Glomerular visceral epithelial cell (primary cell): ENCODE results near the gene CTSD.

ENCODE experiments used
- DNase-seq: peaks from one replicate; pipeline ENCODE4 v3.0.0-alpha.2; 2016; ENCODE audit errors: extremely low spot score

Gene CTSD

GRCh38 chr11:1755692-1756561 is 7.8 kb downstream of the CTSD start:
- no peak for DNase-seq

- DNase-seq, result no peak
Observed at GRCh38 chr11:1755344-1755691, 8.4 kb downstream of the CTSD start.

GRCh38 chr11:1754376-1755150 is 9.2 kb downstream of the CTSD start:
- no peak for DNase-seq

GRCh38 chr11:1753929-1754305 is 9.8 kb downstream of the CTSD start:
- DNase-seq, result no peak

- no peak for DNase-seq
Observed at GRCh38 chr11:1753229-1753928, 10.3 kb downstream of the CTSD start.

GRCh38 chr11:1752907-1753228 is 10.9 kb downstream of the CTSD start:
- no peak for DNase-seq

GRCh38 chr11:1751999-1752906 is 11.5 kb downstream of the CTSD start:
- no peak for DNase-seq

GRCh38 chr11:1751531-1751921 is 12.2 kb downstream of the CTSD start:
- no peak for DNase-seq

- no peak for DNase-seq
Observed at GRCh38 chr11:1750840-1751530, 12.7 kb downstream of the CTSD start.

- peak; percentile 14 for DNase-seq
Observed at GRCh38 chr11:1750481-1750839, 13.3 kb downstream of the CTSD start, which contains the start of gene IFITM10. Gene IFITM10, minus strand, starts transcription at chr11:1750595. Its CDS starts 153 bp downstream, at chr11:1750442.

GRCh38 chr11:1749395-1750351 is 14.1 kb downstream of the CTSD start:
- DNase-seq, result peak; percentile 49

- peak; percentile 14 for DNase-seq
Observed at GRCh38 chr11:1748636-1749394, 14.9 kb downstream of the CTSD start.

- DNase-seq, result no peak
Observed at GRCh38 chr11:1747753-1748635, 15.7 kb downstream of the CTSD start.

GRCh38 chr11:1746956-1747752 is 16.6 kb downstream of the CTSD start:
- DNase-seq, result no peak

- DNase-seq, result no peak
Observed at GRCh38 chr11:1746511-1746931, 17.2 kb downstream of the CTSD start.

GRCh38 chr11:1745701-1746320 is 17.9 kb downstream of the CTSD start:
- no peak for DNase-seq
